Activated CD8-positive, alpha-beta memory T cell treated with anti-CD3 and anti-CD28 coated beads, Interleukin-2, amount 10 ng/mL, durations not matched to agents 7 days and 5 days (primary cell): ENCODE data around the gene SDC1. TPM values are rescaled to one million over a fixed set of nuclear protein-coding genes. Genes with fewer than 3 reads are reported as not detected.

Source experiments
- ATAC-seq: fragments of 150-1000 bp; cut with Tn5 transposase; one replicate; pipeline ENCODE4 v1.10.0; 2021; ENCODE audit warnings: moderate library complexity
- CTCF ChIA-PET: fragments of 350-600 bp; sonication (Branson Sonifier 250); formaldehyde crosslinking; loops from one replicate; lab custom pipeline; 2021; ENCODE audit warnings: antibody characterized with exemption; lab: Charles Lee
- DNase-seq: peaks from one replicate; pipeline ENCODE4 v3.0.0-alpha.2; 2020
- H3K27ac Mint-ChIP-seq: one replicate; pipeline ENCODE4 v1.8.0; 2021; ENCODE audit warnings: mild to moderate bottlenecking, mixed read lengths
- H3K27me3 Mint-ChIP-seq: one replicate; pipeline ENCODE4 v1.8.0; 2021; ENCODE audit warnings: mixed read lengths
- H3K36me3 Mint-ChIP-seq: one replicate; pipeline ENCODE4 v1.8.0; 2021; ENCODE audit warnings: mild to moderate bottlenecking, mixed read lengths
- H3K4me1 Mint-ChIP-seq: one replicate; pipeline ENCODE4 v1.8.0; 2021; ENCODE audit warnings: mixed read lengths
- H3K4me3 Mint-ChIP-seq: one replicate; pipeline ENCODE4 v1.8.0; 2021; ENCODE audit warnings: mild to moderate bottlenecking, moderate library complexity, mixed read lengths
- H3K9me3 Mint-ChIP-seq: one replicate; pipeline ENCODE4 v1.8.0; 2022; ENCODE audit warnings: low read depth, mixed read lengths
- total RNA-seq, 2 experiments: library from RNA; stranded (reverse); gene quantifications; one replicate each; pipeline ENCODE4 v1.2.3, GENCODE V29; 2021

The SDC1 gene
- total RNA-seq, 2 experiments from 2014 or later = 0.42 TPM; not detected in 1

- Mint-ChIP-seq H3K4me3 (no peak overlapping the region), H3K27ac (no peak overlapping the region), H3K9me3 (no peaks in the 10 kb centered on the region), H3K4me1 (no peaks in the 10 kb centered on the region), H3K27me3 (peaks cover 51% of the 10 kb centered on the region), H3K36me3 (no peaks in the 10 kb centered on the region)
- no peak for ATAC-seq
- no peak for DNase-seq
- CTCF ChIA-PET = no interaction called here
These were observed 73.9 kb downstream of the SDC1 start for GRCh38 chr2:20150806-20151571.

Other genes starting within 250 kb of the SDC1 start
- gene WDR35, start 235.0 kb downstream of the SDC1 start, total RNA-seq = 1 to 10 TPM; 4.2 to 4.5 TPM
- gene MATN3, start 212.5 kb downstream of the SDC1 start, total RNA-seq = not detected
- 10 to 100 TPM; 20.5 to 24.1 TPM for gene LAPTM4A, start 173.5 kb downstream of the SDC1 start, total RNA-seq
- 100 to 1,000 TPM; 120 to 127 TPM for gene PUM2, start 125.7 kb upstream of the SDC1 start, total RNA-seq
- gene RHOB, start 221.9 kb upstream of the SDC1 start, total RNA-seq = 10 to 100 TPM in 1 of 2 experiments, 1 to 10 TPM in 1; 9.1 to 36.4 TPM